Astrocyte (in vitro differentiated cells and primary cell): ENCODE data around the gene SPACA4. TPM values are rescaled to one million over a fixed set of nuclear protein-coding genes. Genes with fewer than 3 reads are reported as not detected.

Experiments used
- DNase-seq: peaks from one replicate; pipeline ENCODE4 v3.0.0-alpha.2; 2010; ENCODE audit warnings: low read depth
- FAIRE-seq: peaks from 2 replicates; lab custom pipeline; 2011; peaks lifted over from hg19 to GRCh38; lab: Jason Lieb, UNC
- H2AFZ ChIP-seq: 2 replicates; pipeline ENCODE4 v1.6.0; 2012; ENCODE audit warnings: low read depth, low read length, inconsistent platforms
- H3K27ac ChIP-seq: 2 replicates; pipeline ENCODE4 v1.5.1; 2011; ENCODE audit warnings: low read depth, low read length, inconsistent platforms
- H3K27me3 ChIP-seq: 2 replicates; pipeline ENCODE4 v1.6.0; 2011; ENCODE audit warnings: low read length, inconsistent platforms; ENCODE audit not compliant: insufficient read depth
- H3K36me3 ChIP-seq: 2 replicates; pipeline ENCODE4 v1.5.1; 2011; ENCODE audit warnings: low read length, inconsistent platforms; ENCODE audit not compliant: insufficient read depth
- H3K4me1 ChIP-seq: 2 replicates; pipeline ENCODE4 v1.5.1; 2011; ENCODE audit warnings: low read length, inconsistent platforms; ENCODE audit not compliant: insufficient read depth
- H3K4me2 ChIP-seq: 2 replicates; pipeline ENCODE4 v1.6.0; 2012; ENCODE audit warnings: low read length, inconsistent platforms
- H3K4me3 ChIP-seq: 2 replicates; pipeline ENCODE4 v1.5.1; 2011; ENCODE audit warnings: low read depth, mild to moderate bottlenecking, low read length, inconsistent platforms; ENCODE audit not compliant: insufficient read depth
- H3K79me2 ChIP-seq: 2 replicates; pipeline ENCODE4 v1.6.0; 2012; ENCODE audit warnings: mild to moderate bottlenecking, low read length, inconsistent platforms; ENCODE audit not compliant: insufficient read depth
- H3K9ac ChIP-seq: 2 replicates; pipeline ENCODE4 v1.6.0; 2012; ENCODE audit warnings: mild to moderate bottlenecking, low read length, inconsistent platforms
- H3K9me3 ChIP-seq: 2 replicates; pipeline ENCODE4 v1.5.1; 2012; ENCODE audit warnings: low read depth, mild to moderate bottlenecking, low read length, inconsistent platforms; ENCODE audit not compliant: insufficient read depth
- H4K20me1 ChIP-seq: 2 replicates; pipeline ENCODE4 v1.6.0; 2012; ENCODE audit warnings: low read length, inconsistent platforms; ENCODE audit not compliant: insufficient read depth
- H3K27ac Mint-ChIP-seq: one replicate; pipeline ENCODE4 v1.8.0; 2021; ENCODE audit warnings: mild to moderate bottlenecking, mixed read lengths; ENCODE audit not compliant: unreplicated experiment
- H3K27me3 Mint-ChIP-seq: one replicate; pipeline ENCODE4 v1.8.0; 2021; ENCODE audit warnings: low read depth, mixed read lengths; ENCODE audit not compliant: unreplicated experiment
- H3K36me3 Mint-ChIP-seq: one replicate; pipeline ENCODE4 v1.8.0; 2021; ENCODE audit warnings: low read depth, mixed read lengths; ENCODE audit not compliant: unreplicated experiment
- H3K4me1 Mint-ChIP-seq: one replicate; pipeline ENCODE4 v1.8.0; 2021; ENCODE audit warnings: low read depth, mixed read lengths; ENCODE audit not compliant: unreplicated experiment
- H3K4me3 Mint-ChIP-seq: one replicate; pipeline ENCODE4 v1.8.0; 2021; ENCODE audit warnings: mild to moderate bottlenecking, moderate library complexity, mixed read lengths; ENCODE audit not compliant: unreplicated experiment
- H3K9me3 Mint-ChIP-seq: one replicate; pipeline ENCODE4 v1.8.0; 2021; ENCODE audit warnings: mild to moderate bottlenecking, mixed read lengths; ENCODE audit not compliant: unreplicated experiment
- EZH2 ChIP-seq: IDR thresholded peaks from 2 replicates; pipeline ENCODE4 v1.6.1; 2012; ENCODE audit warnings: mild to moderate bottlenecking, low read length, inconsistent platforms; ENCODE audit not compliant: insufficient read depth
- total RNA-seq: library from RNA; stranded (reverse); gene quantifications from 2 replicates; pipeline ENCODE4 v1.2.1, GENCODE V29; 2021
- TF ChIP-seq, protein P1 (sequence below): IDR thresholded peaks from 2 replicates; pipeline ENCODE4 v1.5.1; 2011; ENCODE audit warnings: low read depth, mild to moderate bottlenecking, inconsistent platforms, low read length, moderate library complexity; ENCODE audit not compliant: insufficient read depth

The SPACA4 gene
- total RNA-seq, 1 donor from 2014 or later, result not detected

DNA sequence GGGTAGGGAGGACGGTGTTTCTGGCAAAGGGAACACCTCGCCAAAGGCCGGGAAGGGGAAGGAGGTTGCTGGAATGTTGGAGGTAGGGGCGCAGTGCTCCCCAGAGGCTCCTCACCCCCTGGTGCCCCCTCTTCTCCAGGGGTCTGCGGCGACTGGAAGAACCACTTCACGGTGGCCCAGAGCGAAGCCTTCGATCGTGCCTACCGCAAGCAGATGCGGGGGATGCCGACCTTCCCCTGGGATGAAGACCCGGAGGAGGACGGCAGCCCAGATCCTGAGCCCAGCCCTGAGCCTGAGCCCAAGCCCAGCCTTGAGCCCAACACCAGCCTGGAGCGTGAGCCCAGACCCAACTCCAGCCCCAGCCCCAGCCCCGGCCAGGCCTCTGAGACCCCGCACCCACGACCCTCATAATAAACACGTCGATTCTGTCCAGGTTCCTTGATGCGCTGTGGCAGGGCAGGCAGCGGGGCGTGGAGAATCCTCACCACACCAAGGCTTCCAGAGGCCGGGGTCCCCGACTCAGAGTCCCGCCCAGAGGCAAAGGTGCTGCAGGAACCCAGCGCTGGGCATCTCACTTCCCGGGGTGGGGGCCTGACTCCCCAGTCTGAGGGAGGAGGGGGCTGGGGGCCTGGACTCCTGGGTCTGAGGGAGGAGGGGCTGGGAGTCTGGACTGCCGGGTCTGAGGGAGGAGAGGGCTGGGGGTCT is 7.4 kb upstream of the SPACA4 start:
- Histone ChIP-seq H3K4me3 (no peak overlapping the region), H3K4me2 (no peak overlapping the region), H3K27ac (no peak overlapping the region), H4K20me1 (no peaks in the 10 kb centered on the region), H3K9me3 (no peaks in the 10 kb centered on the region), H3K4me1 (no peaks in the 10 kb centered on the region), H3K36me3 (no peaks in the 10 kb centered on the region), H3K79me2 (no peaks in the 10 kb centered on the region), H2AFZ (no peak overlapping the region), H3K9ac (no peak overlapping the region), H3K27me3 (no peaks in the 10 kb centered on the region)
- Mint-ChIP-seq H3K9me3 (no peaks in the 10 kb centered on the region), H3K27ac (no peak overlapping the region), H3K4me1 (no peaks in the 10 kb centered on the region), H3K36me3 (peaks cover 1% of the 10 kb centered on the region), H3K27me3 (peaks cover 10% of the 10 kb centered on the region), H3K4me3 (no peak overlapping the region)
- DNase-seq (no peak), FAIRE-seq (no peak)
- no peak for TF ChIP-seq EZH2
- TF ChIP-seq, protein P1, sequence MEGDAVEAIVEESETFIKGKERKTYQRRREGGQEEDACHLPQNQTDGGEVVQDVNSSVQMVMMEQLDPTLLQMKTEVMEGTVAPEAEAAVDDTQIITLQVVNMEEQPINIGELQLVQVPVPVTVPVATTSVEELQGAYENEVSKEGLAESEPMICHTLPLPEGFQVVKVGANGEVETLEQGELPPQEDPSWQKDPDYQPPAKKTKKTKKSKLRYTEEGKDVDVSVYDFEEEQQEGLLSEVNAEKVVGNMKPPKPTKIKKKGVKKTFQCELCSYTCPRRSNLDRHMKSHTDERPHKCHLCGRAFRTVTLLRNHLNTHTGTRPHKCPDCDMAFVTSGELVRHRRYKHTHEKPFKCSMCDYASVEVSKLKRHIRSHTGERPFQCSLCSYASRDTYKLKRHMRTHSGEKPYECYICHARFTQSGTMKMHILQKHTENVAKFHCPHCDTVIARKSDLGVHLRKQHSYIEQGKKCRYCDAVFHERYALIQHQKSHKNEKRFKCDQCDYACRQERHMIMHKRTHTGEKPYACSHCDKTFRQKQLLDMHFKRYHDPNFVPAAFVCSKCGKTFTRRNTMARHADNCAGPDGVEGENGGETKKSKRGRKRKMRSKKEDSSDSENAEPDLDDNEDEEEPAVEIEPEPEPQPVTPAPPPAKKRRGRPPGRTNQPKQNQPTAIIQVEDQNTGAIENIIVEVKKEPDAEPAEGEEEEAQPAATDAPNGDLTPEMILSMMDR, result no peak

DNA sequence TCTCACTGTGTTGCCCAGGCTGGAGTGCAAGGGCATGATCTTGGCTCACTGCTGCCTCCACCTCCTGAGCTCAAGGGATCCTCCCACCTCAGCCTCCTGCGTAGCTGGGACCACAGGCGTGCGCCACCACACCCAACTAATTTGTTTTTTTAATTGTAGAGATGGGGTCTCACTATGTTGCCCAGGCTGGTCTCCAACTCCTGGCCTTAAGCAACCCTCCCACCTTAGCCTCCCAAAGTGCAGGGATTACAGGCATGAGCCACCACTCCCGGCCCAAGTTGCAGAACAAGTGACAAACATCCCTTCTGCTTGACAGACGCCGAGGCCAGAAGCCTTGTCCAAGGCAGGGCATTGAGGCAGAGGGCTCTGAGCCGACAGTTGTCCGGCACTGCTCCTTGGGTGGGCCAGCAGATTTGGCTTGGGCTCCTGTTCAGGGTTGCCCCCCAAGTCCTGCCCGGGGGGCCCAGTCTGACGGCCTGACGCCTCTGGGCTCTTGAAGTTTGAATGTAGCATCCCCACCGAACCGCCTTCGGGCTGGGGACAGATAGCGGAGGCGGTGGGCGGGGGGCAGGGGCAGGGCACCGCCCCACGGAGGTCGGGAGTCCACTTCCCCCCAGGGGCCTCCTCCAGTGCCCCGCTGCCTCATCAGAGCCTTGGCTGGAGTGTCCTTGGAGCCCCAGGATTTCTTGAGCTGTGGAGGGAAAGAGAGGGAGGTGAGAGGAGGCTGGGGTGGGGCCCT is 5.7 kb upstream of the SPACA4 start:
- no peak overlapping the region for H3K4me3 Mint-ChIP-seq
- peaks cover 10% of the 10 kb centered on the region for H3K27me3 Mint-ChIP-seq
- Histone ChIP-seq H3K36me3 (no peaks in the 10 kb centered on the region), H3K79me2 (no peaks in the 10 kb centered on the region), H3K9me3 (no peaks in the 10 kb centered on the region), H2AFZ (no peak overlapping the region), H3K27ac (no peak overlapping the region), H3K27me3 (no peaks in the 10 kb centered on the region), H3K4me2 (no peak overlapping the region), H3K9ac (no peak overlapping the region), H3K4me3 (no peak overlapping the region), H4K20me1 (no peaks in the 10 kb centered on the region), H3K4me1 (no peaks in the 10 kb centered on the region)
- no peaks in the 10 kb centered on the region for H3K4me1 Mint-ChIP-seq
- FAIRE-seq, result no peak
- no peak for DNase-seq
- TF ChIP-seq, protein P1, result no peak
- TF ChIP-seq EZH2, result no peak
- H3K36me3 Mint-ChIP-seq, result peaks cover 1% of the 10 kb centered on the region
- H3K27ac Mint-ChIP-seq, result no peak overlapping the region
- H3K9me3 Mint-ChIP-seq, result no peaks in the 10 kb centered on the region

DNA sequence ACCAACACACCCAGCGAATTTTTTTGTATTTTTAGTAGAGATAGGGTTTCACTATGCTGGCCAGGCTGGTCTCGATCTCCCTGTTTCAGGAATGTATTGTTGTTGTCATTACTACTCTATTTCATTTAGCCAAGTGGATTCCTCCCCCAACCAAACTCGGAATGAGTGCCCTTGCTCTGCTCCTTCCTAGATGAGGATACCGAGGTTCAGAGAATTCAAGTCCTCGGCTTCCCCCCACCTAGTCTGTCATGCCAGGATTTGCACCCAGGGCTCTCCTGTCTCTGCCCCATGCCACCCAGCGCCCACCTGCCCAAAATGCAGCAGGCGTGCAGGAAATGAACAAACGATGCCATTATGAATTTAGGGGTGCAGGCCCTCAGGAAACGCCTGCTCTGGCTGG is 3.5 kb upstream of the SPACA4 start:
- Mint-ChIP-seq H3K9me3 (no peaks in the 10 kb centered on the region), H3K36me3 (peaks cover 1% of the 10 kb centered on the region), H3K4me1 (no peaks in the 10 kb centered on the region), H3K27ac (no peak overlapping the region), H3K27me3 (peaks cover 6% of the 10 kb centered on the region), H3K4me3 (no peak overlapping the region)
- TF ChIP-seq, protein P1, result no peak
- TF ChIP-seq EZH2, result no peak
- Histone ChIP-seq H4K20me1 (no peaks in the 10 kb centered on the region), H3K4me2 (no peak overlapping the region), H2AFZ (no peak overlapping the region), H3K9ac (no peak overlapping the region), H3K27ac (no peak overlapping the region), H3K79me2 (no peaks in the 10 kb centered on the region), H3K9me3 (no peaks in the 10 kb centered on the region), H3K4me3 (no peak overlapping the region), H3K36me3 (no peaks in the 10 kb centered on the region), H3K4me1 (no peaks in the 10 kb centered on the region), H3K27me3 (no peaks in the 10 kb centered on the region)
- DNase-seq (no peak), FAIRE-seq (no peak)
